Esophagus squamous epithelium (tissue), 4 donors: Measurements from ENCODE around the gene UGT2B10.

Experiments used
- POLR2A ChIP-seq, 4 donors: fragments of 450-650 bp; IDR thresholded peaks; one replicate each; pipeline ENCODE4 v1.6.1; 2017; ENCODE audit warnings: antibody characterized with exemption in 4 of 4, mild to moderate bottlenecking in 4 of 4, moderate library complexity in 3 of 4
- TF ChIP-seq, protein P1 (sequence below), 6 experiments: fragments of 450-650 bp in 4 of 6; fragments of 200-600 bp in 2 of 6; sonication (generic) in 2 of 6; IDR thresholded peaks; one replicate each; pipeline ENCODE4 v1.5.1; 2016 to 2019; ENCODE audit warnings: antibody characterized with exemption in 6 of 6, mild to moderate bottlenecking in 4 of 6, moderate library complexity in 4 of 6

DNA sequence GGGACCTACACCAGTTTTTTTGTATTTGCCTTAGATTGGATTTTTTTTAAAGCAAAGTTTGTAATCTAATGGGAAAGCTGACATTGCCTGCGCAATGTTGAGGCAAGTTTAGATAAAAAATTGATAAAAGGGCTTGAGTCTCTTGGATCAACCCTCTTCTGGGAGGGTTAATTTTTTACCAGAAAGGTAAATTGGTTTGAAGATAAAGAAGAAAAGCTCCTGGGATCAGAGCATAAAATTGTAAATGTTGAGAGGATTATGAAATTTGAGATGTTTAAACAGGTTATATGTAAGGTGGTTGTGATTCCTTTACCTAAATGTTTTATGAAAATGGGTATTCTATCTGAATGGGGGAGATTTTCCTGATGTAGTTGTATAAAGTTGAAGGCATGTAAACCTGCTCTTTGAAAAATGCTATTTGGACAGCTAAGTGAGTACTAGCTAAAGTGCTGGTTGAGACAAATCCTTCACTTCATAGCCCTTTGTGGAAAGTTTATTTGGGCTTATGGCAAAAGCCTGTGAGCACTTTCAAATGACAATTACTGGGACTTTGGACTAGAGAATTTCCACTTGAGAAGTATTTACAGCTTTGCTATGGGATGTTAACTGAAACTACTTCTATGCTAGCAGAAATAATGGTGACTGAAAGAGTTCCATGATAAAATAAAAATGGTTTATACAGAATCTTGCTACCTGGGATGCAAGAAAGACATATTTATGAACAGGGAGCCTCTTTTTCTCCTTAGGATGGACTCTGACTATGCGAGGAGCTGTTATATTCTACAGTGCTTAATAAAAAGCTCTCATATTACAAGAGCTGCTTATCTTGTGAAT lies 56.2 kb downstream of the UGT2B10 start:
- TF ChIP-seq POLR2A (IDR thresholded peaks at IDR 0.05), result no peak
- TF ChIP-seq, protein P1, sequence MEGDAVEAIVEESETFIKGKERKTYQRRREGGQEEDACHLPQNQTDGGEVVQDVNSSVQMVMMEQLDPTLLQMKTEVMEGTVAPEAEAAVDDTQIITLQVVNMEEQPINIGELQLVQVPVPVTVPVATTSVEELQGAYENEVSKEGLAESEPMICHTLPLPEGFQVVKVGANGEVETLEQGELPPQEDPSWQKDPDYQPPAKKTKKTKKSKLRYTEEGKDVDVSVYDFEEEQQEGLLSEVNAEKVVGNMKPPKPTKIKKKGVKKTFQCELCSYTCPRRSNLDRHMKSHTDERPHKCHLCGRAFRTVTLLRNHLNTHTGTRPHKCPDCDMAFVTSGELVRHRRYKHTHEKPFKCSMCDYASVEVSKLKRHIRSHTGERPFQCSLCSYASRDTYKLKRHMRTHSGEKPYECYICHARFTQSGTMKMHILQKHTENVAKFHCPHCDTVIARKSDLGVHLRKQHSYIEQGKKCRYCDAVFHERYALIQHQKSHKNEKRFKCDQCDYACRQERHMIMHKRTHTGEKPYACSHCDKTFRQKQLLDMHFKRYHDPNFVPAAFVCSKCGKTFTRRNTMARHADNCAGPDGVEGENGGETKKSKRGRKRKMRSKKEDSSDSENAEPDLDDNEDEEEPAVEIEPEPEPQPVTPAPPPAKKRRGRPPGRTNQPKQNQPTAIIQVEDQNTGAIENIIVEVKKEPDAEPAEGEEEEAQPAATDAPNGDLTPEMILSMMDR (IDR thresholded peaks at IDR 0.05), result no peak
